Measurements from ENCODE around the gene PTPN14.

PTPN14 gene

DNA sequence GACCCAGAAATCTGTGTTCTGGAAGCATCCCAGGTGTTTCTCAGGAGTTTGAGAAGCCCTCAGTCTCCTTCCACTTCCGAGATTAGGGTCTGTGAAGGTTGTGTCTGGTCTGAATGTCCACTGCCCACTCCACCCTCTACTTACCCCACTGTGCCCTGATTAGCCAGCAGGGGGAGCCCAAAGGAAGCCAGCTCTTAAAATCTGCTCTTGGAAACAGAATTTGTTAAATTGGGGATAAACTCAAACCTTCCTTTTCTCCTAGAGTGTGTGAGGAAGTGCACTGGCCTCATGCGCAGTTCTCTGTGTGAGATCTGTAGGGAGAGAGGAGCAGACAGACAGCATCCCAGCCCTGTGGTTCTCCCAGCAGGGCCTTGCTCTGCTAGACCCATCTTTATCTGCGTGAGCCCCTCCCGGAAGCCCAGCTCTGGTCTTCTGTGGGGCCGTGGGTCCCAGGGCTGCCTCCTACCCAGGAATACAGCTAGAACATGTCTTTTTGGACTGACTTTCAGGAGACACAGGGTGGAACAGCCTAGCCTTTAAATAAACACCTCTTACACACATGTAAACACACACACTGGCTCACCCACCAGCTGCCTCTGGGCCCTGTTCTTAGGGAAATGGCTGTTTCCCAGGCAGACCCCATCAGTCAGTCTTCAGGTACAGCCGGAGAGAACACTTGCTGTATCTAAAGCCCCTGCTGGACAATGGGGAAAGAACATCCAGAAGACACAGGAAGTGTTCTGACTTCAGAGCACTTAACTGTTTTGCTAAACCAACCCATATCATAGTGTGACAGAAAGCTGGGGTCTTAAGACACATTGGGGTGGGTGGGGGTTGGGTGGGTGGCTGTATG is 218.2 kb downstream of the PTPN14 start:
- no peak for DNase-seq (ENCODE audit: low read depth, low spot score)

DNA sequence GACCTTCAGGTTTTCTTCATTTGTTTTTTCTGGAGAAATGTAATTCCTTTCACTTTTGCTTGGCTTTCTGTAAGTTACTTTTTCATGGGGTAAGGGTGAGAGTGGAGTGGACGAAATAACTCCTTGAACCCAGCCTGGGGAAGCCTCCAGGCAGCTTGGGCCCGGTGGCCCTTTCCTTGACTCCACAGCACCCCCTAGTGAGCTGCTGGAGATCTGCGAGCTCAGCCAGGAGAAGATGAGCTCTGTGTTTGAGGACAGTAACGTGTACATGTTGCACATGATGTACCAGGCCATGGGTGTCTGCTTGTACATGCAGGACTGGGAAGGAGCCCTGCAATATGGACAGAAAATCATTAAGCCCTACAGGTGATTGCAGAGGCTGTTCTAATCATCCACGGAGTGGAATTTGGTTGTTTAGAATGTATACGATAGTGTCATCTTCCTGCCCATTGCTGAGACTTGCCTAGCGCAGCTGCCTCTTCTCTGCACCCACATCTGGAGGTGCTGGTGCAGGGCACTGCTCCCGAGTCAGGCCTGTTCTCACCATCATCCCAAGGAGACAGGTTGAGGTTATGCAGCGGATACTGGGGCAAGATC is 219.5 kb downstream of the PTPN14 start:
- no peak for DNase-seq (ENCODE audit: low read depth, low spot score)

DNA sequence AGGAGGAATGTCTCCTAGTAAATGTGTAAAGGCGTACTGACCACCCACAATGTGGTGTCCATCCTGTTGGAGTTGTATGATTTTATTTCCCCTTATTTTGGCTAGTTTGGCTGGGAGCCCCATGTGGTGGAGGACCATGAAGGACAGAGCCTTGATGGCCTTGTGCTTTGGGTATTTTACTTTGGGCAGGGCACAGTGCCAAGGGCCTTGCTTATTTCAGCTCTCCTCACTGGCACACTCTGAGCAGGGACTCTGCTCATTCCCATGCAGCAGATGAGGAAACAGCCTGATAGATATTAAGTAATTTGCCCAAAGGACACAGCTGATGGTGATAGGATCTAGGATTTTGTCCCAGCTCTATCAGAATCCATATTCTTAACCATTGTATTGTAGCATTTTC is 220.2 kb downstream of the PTPN14 start:
- no peak for DNase-seq (ENCODE audit: low read depth, low spot score)

DNA sequence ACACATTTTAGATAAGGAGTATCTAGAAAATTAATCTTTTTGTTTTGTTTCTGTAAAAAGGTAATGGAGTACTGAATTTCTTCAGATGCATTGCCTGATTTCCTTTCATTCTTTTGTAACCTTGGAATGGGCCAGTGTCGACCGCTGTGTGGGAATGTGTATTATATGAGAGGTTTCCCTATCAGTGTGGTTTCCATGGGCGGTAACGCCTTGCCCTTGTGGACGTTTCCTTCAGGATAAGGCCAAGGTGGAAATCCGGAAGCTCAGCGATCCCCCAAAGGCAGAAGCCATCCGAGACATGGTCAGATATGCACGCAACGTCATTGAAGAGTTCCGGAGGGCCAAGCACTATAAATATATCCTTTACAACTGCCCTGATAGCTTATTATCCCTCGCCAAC is 220.7 kb downstream of the PTPN14 start:
- no peak for DNase-seq (ENCODE audit: low read depth, low spot score)

DNA sequence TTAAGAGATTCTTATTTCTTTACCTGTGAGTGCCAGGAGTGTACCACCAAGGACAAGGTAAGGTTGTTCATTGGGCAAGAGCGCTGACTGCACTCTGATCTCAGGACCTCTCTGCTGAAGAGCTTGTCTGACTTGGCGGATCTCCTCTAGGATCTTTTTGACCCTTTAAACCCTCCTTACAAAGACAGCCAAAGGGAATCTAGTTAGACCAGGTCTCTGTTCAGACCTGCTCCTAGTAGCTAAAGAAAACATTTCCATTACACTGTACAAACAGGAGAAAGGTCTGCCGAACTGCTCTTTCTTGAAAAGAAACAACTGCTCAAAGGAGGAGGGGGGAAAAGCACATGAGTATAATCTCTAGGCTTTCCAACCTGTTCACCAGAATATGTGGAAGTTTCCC is 221.2 kb downstream of the PTPN14 start:
- DNase-seq (ENCODE audit: low read depth, low spot score), result no peak

DNA sequence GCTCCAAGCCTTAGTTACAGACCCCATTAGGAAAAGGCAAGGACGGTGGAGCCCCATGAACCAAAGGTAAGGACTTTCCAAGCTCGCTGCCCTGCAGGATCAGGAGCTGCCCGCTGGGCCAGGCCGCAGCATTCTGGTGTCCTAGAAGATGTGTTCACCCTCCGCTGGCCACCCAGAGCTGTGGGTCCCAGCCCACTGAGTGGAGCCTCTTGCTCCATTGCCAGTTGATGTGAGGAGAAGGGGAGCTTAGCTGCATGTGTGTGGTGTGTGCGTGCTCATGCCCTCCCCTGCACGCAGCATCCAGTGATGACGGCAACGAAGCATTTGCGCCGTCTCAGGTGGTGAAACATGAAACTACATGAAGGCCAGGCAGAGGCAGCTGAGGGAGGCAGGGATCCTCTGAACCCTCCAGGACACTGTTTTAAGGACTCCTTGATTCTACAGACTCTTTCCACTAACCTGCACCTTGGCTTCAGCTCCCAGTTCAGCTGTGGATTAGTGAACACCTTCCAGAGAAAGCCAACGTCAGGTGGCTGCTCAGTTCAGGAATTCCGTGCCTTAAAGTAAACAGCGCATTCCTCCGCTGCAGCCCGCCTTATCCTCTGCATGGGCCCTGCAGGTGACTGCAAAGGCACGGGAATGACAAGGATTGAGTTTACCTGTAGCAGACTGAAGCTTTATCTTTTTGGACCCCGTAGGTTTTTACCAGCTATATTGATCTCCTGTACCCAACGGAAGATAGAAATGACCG is 221.8 kb downstream of the PTPN14 start:
- DNase-seq (ENCODE audit: low read depth, low spot score), result no peak

DNA sequence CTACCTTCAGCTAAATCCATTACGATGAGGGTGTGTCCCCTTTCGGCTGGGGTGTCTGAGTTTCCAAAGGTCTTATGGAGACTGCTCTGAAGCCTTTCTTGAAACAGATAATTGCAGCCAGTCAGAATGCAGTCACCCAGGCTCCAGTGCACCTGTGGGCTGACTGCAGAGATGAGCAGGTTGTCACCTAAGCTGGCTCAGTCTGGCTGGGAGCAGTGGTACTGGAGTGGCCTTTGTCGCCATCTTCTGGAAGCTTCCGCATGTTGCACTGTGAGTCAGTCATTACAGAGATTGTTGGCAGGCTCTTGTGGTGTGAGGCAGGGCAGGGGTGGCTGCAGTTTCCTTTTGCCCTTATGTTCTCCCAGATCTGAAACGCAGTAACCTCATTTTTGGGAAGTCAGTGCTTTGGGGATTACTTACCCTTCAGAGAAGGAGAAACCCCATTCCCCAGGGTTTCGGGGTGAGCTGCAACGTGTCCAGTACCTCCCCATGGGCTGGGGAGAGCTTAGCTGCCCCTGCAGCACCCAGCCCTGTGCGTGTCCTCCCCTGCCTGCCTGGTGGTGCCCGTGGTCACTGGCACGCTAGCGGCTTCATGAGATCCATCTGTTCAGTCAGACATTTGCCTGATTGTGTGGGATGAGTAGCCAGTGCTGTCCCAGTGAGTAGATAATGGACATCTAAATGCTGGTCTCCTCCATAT is 222.5 kb downstream of the PTPN14 start:
- no peak for DNase-seq (ENCODE audit: low read depth, low spot score)

DNA sequence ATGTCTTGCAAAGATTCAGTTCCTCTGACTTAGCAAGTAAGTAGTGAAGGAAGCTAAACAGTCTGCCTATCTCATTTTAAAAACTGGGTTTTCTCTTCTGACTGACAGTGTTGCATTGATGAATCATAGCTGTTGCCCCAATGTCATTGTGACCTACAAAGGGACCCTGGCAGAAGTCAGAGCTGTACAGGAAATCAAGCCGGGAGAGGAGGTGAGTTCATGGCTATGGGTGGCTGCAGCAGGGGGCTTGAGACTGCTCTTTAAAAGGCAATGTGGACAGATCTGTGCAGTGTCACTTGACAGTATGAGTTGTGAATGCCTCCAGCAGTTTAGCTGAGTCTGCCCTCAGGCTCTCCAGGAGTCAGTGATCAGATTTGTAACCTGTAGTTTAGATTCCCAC is 223.9 kb downstream of the PTPN14 start:
- DNase-seq (ENCODE audit: low read depth, low spot score), result no peak

DNA sequence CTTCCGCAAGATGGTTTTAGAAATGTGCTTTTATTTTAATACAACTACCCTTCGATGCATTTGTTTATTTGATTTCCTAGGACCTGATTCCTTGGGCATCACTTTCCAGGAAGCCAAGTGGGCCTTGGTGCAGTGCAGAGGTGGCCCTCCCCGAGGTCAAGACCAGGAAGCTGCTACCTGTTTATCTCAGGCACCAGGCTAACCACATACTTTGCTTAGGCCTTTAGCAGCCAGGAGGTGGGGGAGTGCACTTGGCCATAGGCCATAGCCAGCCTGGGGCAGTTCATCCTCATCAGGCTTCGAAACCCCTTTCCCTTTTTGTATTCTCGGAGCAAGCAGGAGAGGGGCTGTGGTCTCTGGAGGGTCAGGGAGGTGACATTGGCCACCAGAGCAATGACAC is 225.0 kb downstream of the PTPN14 start:
- DNase-seq (ENCODE audit: low read depth, low spot score), result no peak

DNA sequence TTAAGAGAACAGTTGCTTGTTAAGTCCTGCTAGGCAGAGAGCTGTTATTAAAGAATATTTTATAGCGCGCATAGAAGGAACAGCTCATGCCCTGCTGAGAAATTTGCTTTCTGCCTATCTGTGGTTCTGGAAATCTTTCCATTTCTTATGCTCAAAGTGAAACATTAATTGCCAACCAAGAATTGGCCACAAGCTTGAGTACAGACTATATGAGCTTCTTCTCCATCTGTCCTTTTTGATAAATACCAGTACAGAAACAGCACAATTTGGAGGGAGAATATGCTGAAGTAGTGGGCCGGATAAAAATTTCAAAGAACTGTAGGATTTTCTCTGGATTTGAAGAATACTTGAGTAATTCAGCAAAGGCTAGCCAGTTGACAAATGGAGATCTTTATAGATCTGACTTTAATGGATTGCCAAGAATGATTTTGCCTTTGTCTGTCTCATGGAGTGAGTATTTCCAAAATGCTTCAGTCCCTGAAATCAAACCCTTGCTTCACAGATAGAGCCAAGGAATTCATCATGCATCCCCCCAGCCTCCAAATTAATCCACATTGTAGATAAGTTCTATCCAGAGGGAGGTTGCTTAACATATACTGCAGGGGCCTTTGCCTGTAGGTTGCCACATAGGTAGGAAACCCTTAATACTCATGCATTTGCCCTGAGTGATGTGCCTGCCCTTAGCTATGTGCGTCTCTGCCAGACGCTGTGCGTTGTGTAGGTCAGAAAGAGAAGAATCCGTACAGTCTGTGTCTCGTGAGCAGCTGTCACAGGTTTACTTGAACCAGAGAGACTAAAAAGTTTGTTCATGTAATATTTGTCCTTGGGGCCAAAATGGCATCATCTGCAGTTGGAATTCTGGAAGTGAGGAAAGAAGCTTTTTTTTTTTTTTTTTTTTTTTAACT is 226.3 kb downstream of the PTPN14 start:
- DNase-seq (ENCODE audit: low read depth, low spot score), result no peak

DNA sequence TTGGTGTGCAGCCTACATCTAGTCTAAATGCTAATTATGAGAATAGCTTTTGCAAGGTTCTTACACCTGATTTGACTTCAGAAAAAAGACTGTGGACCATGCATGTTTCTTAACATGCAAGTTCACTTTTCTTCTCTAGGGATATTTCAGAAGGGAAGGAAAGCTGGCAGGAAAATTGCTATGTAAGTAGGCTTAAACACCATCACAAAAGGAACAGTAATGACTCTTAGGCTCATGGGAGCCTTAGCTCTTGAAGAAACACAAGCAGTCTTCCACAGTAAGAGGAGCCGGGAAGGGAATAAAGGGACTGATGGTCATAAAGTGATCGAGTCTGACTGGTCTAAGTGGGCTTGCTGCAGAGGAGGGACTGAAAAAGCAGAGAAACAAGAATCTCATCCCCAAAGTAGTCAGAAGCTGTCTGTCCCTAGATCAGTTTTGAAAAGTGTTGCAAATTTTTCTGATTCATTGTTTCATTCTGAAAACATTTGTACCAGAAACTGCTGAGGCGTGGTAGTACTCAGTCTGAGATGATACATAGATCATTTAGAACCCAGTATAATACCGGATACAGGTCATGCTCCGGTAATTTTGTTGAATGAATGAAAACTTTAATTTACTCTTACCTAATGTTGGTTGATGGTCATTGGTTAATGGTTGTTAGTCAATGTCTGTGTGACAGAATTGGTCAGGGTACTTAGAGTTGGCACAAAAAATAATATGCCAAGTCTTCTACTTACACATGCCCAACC is 229.5 kb downstream of the PTPN14 start:
- no peak for DNase-seq (ENCODE audit: low read depth, low spot score)

DNA sequence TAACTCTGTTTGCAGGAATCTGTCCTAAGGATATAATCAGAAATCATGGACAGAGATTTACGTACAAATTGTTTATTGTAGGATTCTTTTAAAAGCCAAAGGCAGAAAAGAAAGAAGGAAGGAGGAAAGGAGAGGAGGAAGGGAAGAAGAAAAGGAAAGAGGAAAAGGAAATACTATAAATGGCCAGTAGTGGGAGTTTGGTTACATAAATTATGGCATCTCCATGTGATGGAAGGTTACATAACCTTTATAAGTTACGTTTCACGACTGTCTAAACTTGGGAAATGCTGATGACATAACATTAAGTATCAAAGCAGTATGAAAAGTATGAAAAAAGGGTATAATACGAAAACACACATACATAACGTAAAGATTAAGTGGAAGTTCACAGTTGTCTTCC is 231.5 kb downstream of the PTPN14 start:
- no peak for DNase-seq (ENCODE audit: low read depth, low spot score)

DNA sequence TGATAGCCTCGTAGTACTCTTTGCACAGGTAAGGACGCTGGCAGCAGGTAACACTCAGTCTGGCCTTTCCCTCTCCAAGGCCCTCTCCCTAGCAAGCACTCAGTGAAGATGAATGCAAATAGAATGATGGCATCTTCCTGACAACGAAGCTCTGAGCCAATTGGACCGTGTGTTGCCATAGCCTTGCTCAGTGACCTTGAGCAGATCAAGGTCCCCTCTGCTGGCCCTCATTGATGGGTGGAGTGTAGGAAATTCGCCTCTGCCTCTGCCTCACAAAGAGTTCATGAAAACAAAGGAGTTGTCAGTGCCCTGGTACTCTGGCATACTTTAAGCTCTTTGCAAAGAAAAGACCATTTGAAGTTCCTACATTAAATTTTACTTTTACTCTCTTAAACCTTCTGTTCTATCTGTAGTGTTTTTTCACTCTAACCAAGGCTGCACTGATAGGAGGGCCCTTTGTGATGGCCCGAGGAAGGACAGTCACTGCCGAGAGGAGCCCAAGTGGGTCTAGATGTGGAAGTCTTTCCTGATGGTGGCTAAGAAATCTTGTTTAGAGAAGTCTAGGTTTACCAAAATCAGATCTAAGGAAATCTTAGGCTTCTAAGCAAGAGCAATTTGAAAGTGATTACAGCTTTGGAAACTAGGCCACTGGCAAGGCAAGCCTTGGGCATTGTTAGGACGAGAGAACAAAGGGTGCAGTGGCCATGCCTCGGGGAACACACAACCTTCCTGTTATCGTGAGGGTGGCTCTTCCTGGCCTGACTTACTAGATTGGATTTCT is 232.3 kb downstream of the PTPN14 start:
- DNase-seq (ENCODE audit: low read depth, low spot score), result no peak

DNA sequence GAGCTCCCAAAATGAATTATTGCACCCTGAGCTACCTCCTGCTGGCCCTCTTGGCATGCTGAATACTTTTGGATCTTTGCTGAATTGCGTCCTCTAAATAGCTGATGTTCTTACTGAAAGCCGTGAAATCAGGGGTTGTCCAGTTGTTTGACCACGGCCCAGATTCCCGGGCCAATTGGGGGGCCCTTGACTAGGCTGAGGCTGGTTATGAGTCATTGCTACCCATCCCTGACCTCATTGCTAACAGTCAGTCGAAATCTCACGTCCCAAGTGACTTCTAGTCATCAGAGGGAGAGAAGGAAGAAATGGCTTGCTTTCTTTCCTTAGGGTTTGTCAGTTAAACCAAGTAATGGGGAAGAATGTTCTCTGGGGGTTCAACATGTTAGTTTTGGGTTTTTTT is 233.0 kb downstream of the PTPN14 start:
- DNase-seq (ENCODE audit: low read depth, low spot score), result no peak

DNA sequence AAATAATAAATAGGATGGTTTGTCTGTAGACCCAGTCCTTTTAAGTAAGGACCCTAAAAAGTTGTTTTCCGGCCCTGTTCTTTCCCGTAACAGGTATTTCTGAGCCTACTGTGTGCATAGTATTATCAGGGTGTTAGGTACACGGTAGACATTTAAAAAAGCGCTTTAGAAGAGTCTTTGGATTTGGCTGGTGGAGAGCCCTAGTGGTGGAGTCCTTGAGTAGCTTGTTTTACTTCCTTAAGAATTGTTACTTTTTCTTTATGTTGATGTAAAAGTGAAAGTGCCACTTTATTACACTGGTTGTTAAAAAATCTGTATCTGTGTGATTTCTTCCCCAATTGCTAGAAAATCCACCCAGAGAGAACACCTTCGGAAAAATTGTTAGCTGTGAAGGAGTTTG is 233.7 kb downstream of the PTPN14 start:
- no peak for DNase-seq (ENCODE audit: low read depth, low spot score)

DNA sequence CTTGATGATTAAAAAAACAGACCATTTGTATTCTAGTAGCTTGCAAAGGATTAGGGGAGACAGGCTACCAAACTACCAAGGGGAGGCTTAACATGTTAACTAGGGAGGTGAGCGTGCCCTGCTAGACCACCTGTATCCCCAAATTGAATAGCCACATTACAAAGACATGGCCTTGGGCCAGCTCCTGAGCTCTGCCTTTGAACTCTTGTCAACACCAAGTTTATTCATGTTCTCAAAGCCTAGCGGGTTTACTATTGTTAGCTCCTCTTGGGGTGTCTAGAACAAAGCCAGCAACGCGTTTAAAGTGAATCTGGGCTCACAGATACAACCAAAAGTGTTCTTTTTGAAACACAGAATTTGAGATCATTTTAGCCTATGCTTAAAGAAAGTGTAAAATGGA is 234.1 kb downstream of the PTPN14 start:
- peak; percentile 89 for DNase-seq (ENCODE audit: low read depth, low spot score)

DNA sequence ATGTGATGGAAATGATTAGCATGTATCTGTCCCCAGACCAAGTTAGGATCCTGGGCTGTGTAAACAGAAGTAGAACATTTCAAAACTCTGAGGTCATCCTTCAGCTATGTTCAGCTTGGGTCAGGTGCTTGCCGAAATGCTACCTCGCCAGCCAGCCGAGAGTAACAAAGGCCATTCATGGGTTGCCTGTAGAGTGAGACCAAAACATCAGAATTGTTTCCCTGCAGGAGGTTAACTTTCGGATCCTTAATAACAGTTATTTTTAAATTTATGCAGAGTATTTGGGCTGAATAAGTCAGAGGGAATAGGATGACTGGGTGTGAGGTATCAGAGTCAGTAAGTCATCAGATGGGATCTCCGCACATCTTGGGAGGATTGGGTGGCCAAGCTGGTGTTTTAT is 234.8 kb downstream of the PTPN14 start:
- DNase-seq (ENCODE audit: low read depth, low spot score), result peak; percentile 89

DNA sequence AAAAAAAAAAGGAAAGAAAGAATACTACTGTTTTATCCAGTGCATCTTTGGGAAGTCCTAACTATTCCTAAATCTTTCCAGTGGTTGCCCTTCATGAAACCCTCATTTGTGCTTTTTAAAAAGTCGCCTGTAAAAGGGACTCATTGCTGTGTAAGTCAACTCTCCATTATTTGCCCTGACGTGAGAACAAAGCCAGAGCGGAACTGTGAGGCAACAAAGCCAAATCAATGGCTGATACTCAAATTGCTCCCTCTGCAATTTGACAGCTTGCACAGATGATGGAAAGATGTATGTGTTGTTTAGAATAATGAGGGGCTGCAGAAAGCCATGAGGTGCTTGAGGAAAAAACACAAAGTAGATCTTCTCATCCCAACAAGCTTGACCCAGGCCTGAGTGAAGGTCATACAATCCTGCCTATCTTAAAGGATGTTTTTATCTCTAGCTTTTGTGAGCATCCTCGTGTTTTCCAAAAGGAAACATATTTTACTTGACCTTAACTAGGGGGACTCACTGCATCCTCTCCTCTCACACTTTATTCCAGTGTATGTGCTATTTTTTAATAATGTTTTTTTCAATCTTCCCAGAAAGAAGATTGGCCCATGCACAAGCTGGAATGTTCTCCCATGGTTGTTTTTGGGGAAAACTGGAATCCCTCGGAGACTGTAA is 237.1 kb downstream of the PTPN14 start:
- no peak for DNase-seq (ENCODE audit: low read depth, low spot score)

DNA sequence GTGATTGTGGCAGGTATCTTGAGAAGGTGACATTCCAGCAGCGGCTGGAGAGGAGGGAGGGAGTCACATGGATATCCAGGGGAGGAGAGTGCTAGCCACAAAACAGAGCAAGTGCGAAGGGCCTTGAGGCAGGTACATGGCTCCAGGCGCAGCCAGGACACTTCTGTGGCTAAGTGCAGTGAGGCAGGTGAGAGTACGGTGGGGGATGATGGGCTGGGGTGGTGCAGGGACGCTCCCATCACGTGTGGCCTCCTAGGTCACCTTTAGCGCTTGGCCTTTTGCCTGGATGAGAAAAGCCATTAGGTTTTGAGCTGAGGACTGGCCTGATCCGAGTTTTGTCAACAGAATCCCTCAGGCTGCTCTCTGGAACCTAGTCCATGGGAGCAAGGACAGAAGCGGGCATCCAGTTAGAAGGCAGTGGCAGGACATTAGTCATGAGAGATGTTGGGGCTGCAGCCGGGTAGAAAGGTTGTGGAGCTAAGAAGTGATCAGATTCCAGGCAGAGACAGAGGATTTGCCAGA is 238.8 kb downstream of the PTPN14 start:
- DNase-seq (ENCODE audit: low read depth, low spot score), result no peak

All from iPS DF 19.7 (cell line).